HEK293 (cell line): ENCODE measurements around the gene SORT1.
A peak's percentile ranks its signal among the peaks of the same experiment; 100 is the strongest.

Source experiments
- CTCF ChIA-PET: fragments of 350-600 bp; formaldehyde crosslinking; extraction: SDS; loops from one replicate; lab custom pipeline; 2021; ENCODE audit warnings: antibody characterized with exemption; lab: Yijun Ruan, JAX
- POLR2A ChIA-PET: fragments of 300-600 bp; formaldehyde crosslinking; extraction: SDS; loops from one replicate; lab custom pipeline; 2020; ENCODE audit warnings: antibody characterized with exemption, inconsistent platforms; lab: Yijun Ruan, JAX
- H3K27ac ChIP-seq: fragments of 200-500 bp; sonication (Bioruptor generic); 2 replicates; pipeline ENCODE4 v1.5.1; 2014; ENCODE audit warnings: low read depth, low read length, control low read depth, inconsistent platforms; ENCODE audit errors: extremely low read depth
- H3K36me3 ChIP-seq, 2 experiments: fragments of 200-500 bp in 1 of 2; sonication (Bioruptor generic) in 1 of 2; 1 replicate in 1 of 2; 2 replicates in 1 of 2; pipeline ENCODE4 v1.5.1; 2014 to 2017; ENCODE audit warnings: inconsistent platforms in 2 of 2, low read length in 2 of 2; ENCODE audit not compliant: control insufficient read depth in 2 of 2, insufficient read depth in 1 of 2
- H3K4me1 ChIP-seq: fragments of 200-500 bp; sonication (Bioruptor generic); 2 replicates; pipeline ENCODE4 v1.5.1; 2014; ENCODE audit warnings: mild to moderate bottlenecking, low read length, inconsistent platforms; ENCODE audit not compliant: control insufficient read depth, insufficient read depth
- H3K4me3 ChIP-seq: 2 replicates; pipeline ENCODE4 v1.5.1; 2011; ENCODE audit warnings: low read depth, mild to moderate bottlenecking, control low read depth, low read length, moderate library complexity
- H3K9me3 ChIP-seq: fragments of 200-500 bp; sonication (Bioruptor generic); 2 replicates; pipeline ENCODE4 v1.5.1; 2014; ENCODE audit warnings: low read depth, low read length, inconsistent platforms; ENCODE audit not compliant: control insufficient read depth, insufficient read depth
- ATF2 ChIP-seq: fragments of 450-650 bp; formaldehyde crosslinking; IDR thresholded peaks from 2 replicates; pipeline ENCODE4 v1.5.1; 2016; ENCODE audit warnings: missing biosample characterization, missing genetic modification characterization, low read depth
- BCL11B ChIP-seq: fragments of 450-650 bp; formaldehyde crosslinking; IDR thresholded peaks from 2 replicates; pipeline ENCODE4 v1.5.1; 2016; ENCODE audit warnings: low read depth, missing biosample characterization, missing genetic modification characterization
- KLF1 ChIP-seq: fragments of 450-650 bp; formaldehyde crosslinking; IDR thresholded peaks from 2 replicates; pipeline ENCODE4 v1.5.1; 2016; ENCODE audit warnings: missing biosample characterization, missing genetic modification characterization
- KLF7 ChIP-seq: fragments of 450-650 bp; formaldehyde crosslinking; IDR thresholded peaks from 2 replicates; pipeline ENCODE4 v1.5.1; 2016; ENCODE audit warnings: missing biosample characterization, missing genetic modification characterization, borderline replicate concordance
- OSR2 ChIP-seq: fragments of 450-650 bp; formaldehyde crosslinking; IDR thresholded peaks from 2 replicates; pipeline ENCODE4 v1.5.1; 2016; ENCODE audit warnings: missing biosample characterization, missing genetic modification characterization
- PBX3 ChIP-seq: sonication (generic); formaldehyde crosslinking; IDR thresholded peaks from 2 replicates; pipeline ENCODE4 v1.8.1; 2022; ENCODE audit warnings: mild to moderate bottlenecking, moderate library complexity, missing genetic modification reagents
- SETDB1 ChIP-seq: IDR thresholded peaks from one replicate; pipeline ENCODE4 v1.6.1; 2017; ENCODE audit warnings: mild to moderate bottlenecking, low read length, moderate library complexity, mixed read lengths; ENCODE audit not compliant: insufficient read length
- TRIM28 ChIP-seq: IDR thresholded peaks from 2 replicates; pipeline ENCODE4 v1.6.1; 2011; ENCODE audit warnings: low read length, control low read depth, borderline replicate concordance
- ZNF114 ChIP-seq: fragments of 450-650 bp; formaldehyde crosslinking; IDR thresholded peaks from 2 replicates; pipeline ENCODE4 v1.5.0; 2017; ENCODE audit warnings: missing biosample characterization, missing genetic modification characterization
- ZNF132 ChIP-seq: fragments of 450-650 bp; formaldehyde crosslinking; IDR thresholded peaks from 2 replicates; pipeline ENCODE4 v1.5.1; 2017; ENCODE audit warnings: missing biosample characterization, missing genetic modification characterization, borderline replicate concordance
- ZNF184 ChIP-seq: fragments of 450-650 bp; IDR thresholded peaks from 2 replicates; pipeline ENCODE4 v1.5.1; 2018; ENCODE audit warnings: missing biosample characterization, mild to moderate bottlenecking, missing genetic modification characterization
- ZNF211 ChIP-seq: fragments of 450-650 bp; formaldehyde crosslinking; IDR thresholded peaks from 2 replicates; pipeline ENCODE4 v1.5.1; 2016; ENCODE audit warnings: low read depth, missing biosample characterization, missing genetic modification characterization
- ZNF292 ChIP-seq: fragments of 450-650 bp; formaldehyde crosslinking; IDR thresholded peaks from 2 replicates; pipeline ENCODE4 v1.5.1; 2016; ENCODE audit warnings: low read depth, missing biosample characterization, missing genetic modification characterization, borderline replicate concordance
- ZNF394 ChIP-seq: fragments of 450-650 bp; formaldehyde crosslinking; IDR thresholded peaks from 2 replicates; pipeline ENCODE4 v1.5.1; 2016; ENCODE audit warnings: missing biosample characterization, missing genetic modification characterization, mild to moderate bottlenecking, moderate library complexity, borderline replicate concordance
- ZNF416 ChIP-seq: fragments of 450-650 bp; formaldehyde crosslinking; IDR thresholded peaks from 2 replicates; pipeline ENCODE4 v1.5.1; 2016; ENCODE audit warnings: missing biosample characterization, missing genetic modification characterization
- ZNF518A ChIP-seq: fragments of 450-650 bp; formaldehyde crosslinking; conservative IDR thresholded peaks from 2 replicates; pipeline ENCODE4 v1.5.1; 2016; ENCODE audit warnings: low read depth, missing biosample characterization, missing genetic modification characterization
- ZNF664 ChIP-seq: fragments of 450-650 bp; formaldehyde crosslinking; IDR thresholded peaks from 2 replicates; pipeline ENCODE4 v1.5.1; 2016; ENCODE audit warnings: missing biosample characterization, missing genetic modification characterization
- ZNF747 ChIP-seq: fragments of 450-650 bp; formaldehyde crosslinking; IDR thresholded peaks from 2 replicates; pipeline ENCODE4 v1.5.1; 2016; ENCODE audit warnings: missing biosample characterization, missing genetic modification characterization
- ZNF792 ChIP-seq: fragments of 450-650 bp; formaldehyde crosslinking; IDR thresholded peaks from 2 replicates; pipeline ENCODE4 v1.5.1; 2016; ENCODE audit warnings: missing biosample characterization, missing genetic modification characterization

Gene SORT1

GRCh38 chr1:109335091-109335490 is 62.6 kb downstream of the SORT1 start (continued):
- no peak for TF ChIP-seq ZNF394 (tag by site-specific recombination)
- TF ChIP-seq ZNF184 = no peak
- TF ChIP-seq PBX3 (CRISPR knock-in tag) = no peak
- TF ChIP-seq KLF7 (tag by site-specific recombination) = no peak
- no peak for TF ChIP-seq ZNF132
- TF ChIP-seq ZNF416 (tag by site-specific recombination) = no peak
- TF ChIP-seq TRIM28 = no peak
- TF ChIP-seq ZNF114 (tag by site-specific recombination) = no peak

GRCh38 chr1:109331113-109331512 is 66.6 kb downstream of the SORT1 start:
- H3K4me1 ChIP-seq = no peaks in the 10 kb centered on the region
- H3K36me3 ChIP-seq = peaks cover 16 to 80% of the 10 kb centered on the region in 2 experiments
- ChIA-PET CTCF (no interaction called here), POLR2A (no interaction called here)
- H3K9me3 ChIP-seq = no peaks in the 10 kb centered on the region
- H3K4me3 ChIP-seq = no peak overlapping the region
- no peak overlapping the region for H3K27ac ChIP-seq
- TF ChIP-seq TRIM28 = no peak
- no peak for TF ChIP-seq ZNF792
- no peak for TF ChIP-seq ZNF292
- TF ChIP-seq ZNF518A (tag by site-specific recombination) = no peak
- peak; percentile 70; the same call in 1 of the 2 replicates for TF ChIP-seq ZNF211 (tag by site-specific recombination)
- TF ChIP-seq KLF1 (tag by site-specific recombination) = no peak
- TF ChIP-seq SETDB1 = peak; percentile 69
- TF ChIP-seq ZNF664 = peak; percentile 89
- no peak for TF ChIP-seq KLF7 (tag by site-specific recombination)
- TF ChIP-seq OSR2 (tag by site-specific recombination) = no peak
- no peak for TF ChIP-seq ATF2 (tag by site-specific recombination)
- no peak for TF ChIP-seq ZNF747 (tag by site-specific recombination)
- no peak for TF ChIP-seq BCL11B (tag by site-specific recombination)
